EL (cell line): ENCODE measurements around the gene TBC1D32.
"Not testable (repeated sequence)": the region's sequence is repeated elsewhere in the genome, so short reads cannot be mapped to it uniquely, and the experiment has no call there.

Experiments
- DNase-seq: peaks from one replicate; pipeline ENCODE4 v3.0.0-alpha.2; 2016

TBC1D32 gene

GRCh38 chr6:121334299-121335086 is at the start of gene TBC1D32:
Gene TBC1D32 (minus strand): TSS chr6:121334480. CDS start chr6:121334430, 50 bp downstream.
- peak; percentile 92 for DNase-seq

GRCh38 chr6:121383478-121383877 is 49.2 kb upstream of the TBC1D32 start:
- no peak for DNase-seq

- DNase-seq: peak; percentile 25
Measured at GRCh38 chr6:121382467-121383121, 48.3 kb upstream of the TBC1D32 start.

- no peak for DNase-seq
Measured at GRCh38 chr6:121376411-121376810, 42.1 kb upstream of the TBC1D32 start.

GRCh38 chr6:121374219-121374618 is 39.9 kb upstream of the TBC1D32 start:
- DNase-seq: not testable (repeated sequence)

GRCh38 chr6:121365536-121366521 is 31.5 kb upstream of the TBC1D32 start:
- no peak for DNase-seq

- no peak for DNase-seq
Measured at GRCh38 chr6:121356575-121356974, 22.3 kb upstream of the TBC1D32 start.

GRCh38 chr6:121354764-121355163 is 20.5 kb upstream of the TBC1D32 start:
- no peak for DNase-seq

GRCh38 chr6:121352941-121353340 is 18.7 kb upstream of the TBC1D32 start:
- DNase-seq: no peak

- no peak for DNase-seq
Measured at GRCh38 chr6:121351916-121352315, 17.6 kb upstream of the TBC1D32 start.

GRCh38 chr6:121349596-121349995 is 15.3 kb upstream of the TBC1D32 start:
- DNase-seq: no peak

GRCh38 chr6:121347484-121347883 is 13.2 kb upstream of the TBC1D32 start:
- no peak for DNase-seq

GRCh38 chr6:121344539-121344938 is 10.3 kb upstream of the TBC1D32 start:
- no peak for DNase-seq

- DNase-seq: no peak
Measured at GRCh38 chr6:121339639-121340226, 5.5 kb upstream of the TBC1D32 start.

- DNase-seq: no peak
Measured at GRCh38 chr6:121338956-121339355, 4.7 kb upstream of the TBC1D32 start.

- no peak for DNase-seq
Measured at GRCh38 chr6:121338366-121338765, 4.1 kb upstream of the TBC1D32 start.

GRCh38 chr6:121335087-121336008 is 1.1 kb upstream of the TBC1D32 start:
- DNase-seq: no peak

GRCh38 chr6:121333694-121334093 is 586 bp downstream of the TBC1D32 start:
- not testable (repeated sequence) for DNase-seq

GRCh38 chr6:121333196-121333595 is 1.1 kb downstream of the TBC1D32 start:
- no peak for DNase-seq

- no peak for DNase-seq
Measured at GRCh38 chr6:121330516-121330915, 3.8 kb downstream of the TBC1D32 start.

GRCh38 chr6:121321282-121321681 is 13.0 kb downstream of the TBC1D32 start:
- no peak for DNase-seq

- no peak for DNase-seq
Measured at GRCh38 chr6:121319603-121320002, 14.7 kb downstream of the TBC1D32 start.
